ENCODE results near the gene TENM4. TPM values are rescaled to one million over a fixed set of nuclear protein-coding genes. Genes with fewer than 3 reads are reported as not detected.
"Not testable (repeated sequence)": the region's sequence is repeated elsewhere in the genome, so short reads cannot be mapped to it uniquely, and the experiment has no call there.

Gene TENM4
- total RNA-seq, 1 donor from 2014 or later = 0.63 TPM

- H3K4me1 ChIP-seq = no peaks in the 10 kb centered on the region
- peaks cover 7% of the 10 kb centered on the region for H3K9me3 ChIP-seq (replicated peaks)
- no peak for DNase-seq
- H3K27me3 ChIP-seq (ENCODE audit: low read depth) = no peaks in the 10 kb centered on the region
- no peak overlapping the region for H3K27ac ChIP-seq (replicated peaks)
- intact Hi-C loops (cut with micrococcal nuclease) = no loop called here
- no peak overlapping the region for H3K4me3 ChIP-seq
- no peak for TF ChIP-seq CTCF (IDR thresholded peaks at IDR 0.05; ENCODE audit: borderline replicate concordance)
- H3K36me3 ChIP-seq = no peaks in the 10 kb centered on the region
These were observed 455.2 kb downstream of the TENM4 start for GRCh38 chr11:78985663-78986062.

- no peak overlapping the region for H3K4me3 ChIP-seq
- H3K9me3 ChIP-seq (replicated peaks) = peaks cover 3% of the 10 kb centered on the region
- H3K36me3 ChIP-seq = no peaks in the 10 kb centered on the region
- no peak overlapping the region for H3K27ac ChIP-seq (replicated peaks)
- no peaks in the 10 kb centered on the region for H3K27me3 ChIP-seq (ENCODE audit: low read depth)
- no peaks in the 10 kb centered on the region for H3K4me1 ChIP-seq
- intact Hi-C loops (cut with micrococcal nuclease) = no loop called here
- no peak for DNase-seq
- TF ChIP-seq CTCF (IDR thresholded peaks at IDR 0.05; ENCODE audit: borderline replicate concordance) = no peak
These were observed 458.4 kb downstream of the TENM4 start for GRCh38 chr11:78982473-78982872.

GRCh38 chr11:78981153-78981552 lies 459.7 kb downstream of the TENM4 start:
- H3K4me1 ChIP-seq = no peaks in the 10 kb centered on the region
- no peak for DNase-seq
- no peak for TF ChIP-seq CTCF (IDR thresholded peaks at IDR 0.05; ENCODE audit: borderline replicate concordance)
- peaks cover 3% of the 10 kb centered on the region for H3K9me3 ChIP-seq (replicated peaks)
- H3K36me3 ChIP-seq = no peaks in the 10 kb centered on the region
- no peaks in the 10 kb centered on the region for H3K27me3 ChIP-seq (ENCODE audit: low read depth)
- intact Hi-C loops (cut with micrococcal nuclease) = no loop called here
- no peak overlapping the region for H3K4me3 ChIP-seq
- no peak overlapping the region for H3K27ac ChIP-seq (replicated peaks)

- peaks cover 3% of the 10 kb centered on the region for H3K9me3 ChIP-seq (replicated peaks)
- H3K36me3 ChIP-seq = no peaks in the 10 kb centered on the region
- no peaks in the 10 kb centered on the region for H3K4me1 ChIP-seq
- DNase-seq = no peak
- peaks cover 5% of the 10 kb centered on the region for H3K27me3 ChIP-seq (ENCODE audit: low read depth)
- H3K4me3 ChIP-seq = no peak overlapping the region
- intact Hi-C loops (cut with micrococcal nuclease) = no loop called here
- no peak for TF ChIP-seq CTCF (IDR thresholded peaks at IDR 0.05; ENCODE audit: borderline replicate concordance)
- no peak overlapping the region for H3K27ac ChIP-seq (replicated peaks)
These were observed 462.0 kb downstream of the TENM4 start for GRCh38 chr11:78978831-78979230.

- H3K36me3 ChIP-seq; H3K4me3 ChIP-seq; intact Hi-C loops (cut with micrococcal nuclease); DNase-seq; H3K9me3 ChIP-seq (replicated peaks); H3K27ac ChIP-seq (replicated peaks); H3K4me1 ChIP-seq: not testable (repeated sequence)
- H3K27me3 ChIP-seq (ENCODE audit: low read depth) = peaks cover 13% of the 10 kb centered on the region
These were observed 463.0 kb downstream of the TENM4 start for GRCh38 chr11:78977848-78978247.

GRCh38 chr11:78977009-78977408 lies 463.8 kb downstream of the TENM4 start:
- Histone ChIP-seq H3K4me3 (no peak overlapping the region), H3K9me3 (replicated peaks) (peaks cover 3% of the 10 kb centered on the region), H3K4me1 (no peaks in the 10 kb centered on the region), H3K27ac (replicated peaks) (no peak overlapping the region), H3K27me3 (ENCODE audit: low read depth) (peaks cover 13% of the 10 kb centered on the region), H3K36me3 (no peaks in the 10 kb centered on the region)
- no peak for TF ChIP-seq CTCF (IDR thresholded peaks at IDR 0.05; ENCODE audit: borderline replicate concordance)
- no peak for DNase-seq
- intact Hi-C loops (cut with micrococcal nuclease) = no loop called here
